Fibroblast of skin of left quadriceps (primary cell): Measurements from ENCODE around the gene PRR35.

Experiments used
- DNase-seq, 2 experiments: peaks; one replicate each; pipeline ENCODE4 v3.0.0-alpha.2; 2013; ENCODE audit warnings: low read depth in 2 of 2

Gene PRR35

DNA sequence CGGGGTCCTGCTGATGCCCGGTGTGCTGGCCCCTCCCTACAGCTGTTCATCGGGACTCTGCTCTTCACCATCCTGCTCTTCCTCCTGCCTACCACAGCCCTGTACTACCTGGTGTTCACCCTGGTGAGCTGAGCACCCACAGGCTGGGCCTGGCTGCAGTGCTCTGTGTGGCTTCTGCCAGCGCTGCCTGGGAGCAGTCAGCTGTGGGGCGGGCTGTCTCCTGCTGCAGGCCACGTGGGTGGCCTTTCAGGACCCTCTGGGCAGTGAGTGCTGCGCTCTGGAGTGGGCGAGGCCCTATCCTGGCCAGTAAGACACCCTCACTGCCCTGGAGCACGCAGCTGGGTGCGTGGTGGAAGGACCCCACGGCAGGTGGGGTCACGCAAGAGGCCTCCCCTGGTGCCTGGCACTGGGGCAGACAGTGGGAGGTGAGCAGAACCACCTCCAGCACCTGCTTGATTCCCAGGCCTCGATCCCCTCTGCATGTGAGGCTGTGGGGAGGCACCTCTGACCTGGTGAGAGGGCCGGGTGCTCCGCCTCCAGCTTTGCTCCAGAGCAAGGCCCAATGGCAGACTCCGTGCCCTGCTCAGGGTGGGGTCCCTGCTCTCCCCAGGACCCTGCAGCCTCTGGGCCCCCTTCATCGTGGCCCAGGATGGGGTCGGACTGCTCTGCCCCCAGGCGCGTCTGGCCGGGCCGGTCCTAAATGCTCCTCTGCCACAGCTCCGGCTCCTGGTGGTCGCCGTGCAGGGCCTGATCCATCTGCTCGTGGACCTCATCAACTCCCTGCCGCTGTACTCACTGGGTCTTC, 20.1 kb downstream of the PRR35 start:
- DNase-seq, result no peak

DNA sequence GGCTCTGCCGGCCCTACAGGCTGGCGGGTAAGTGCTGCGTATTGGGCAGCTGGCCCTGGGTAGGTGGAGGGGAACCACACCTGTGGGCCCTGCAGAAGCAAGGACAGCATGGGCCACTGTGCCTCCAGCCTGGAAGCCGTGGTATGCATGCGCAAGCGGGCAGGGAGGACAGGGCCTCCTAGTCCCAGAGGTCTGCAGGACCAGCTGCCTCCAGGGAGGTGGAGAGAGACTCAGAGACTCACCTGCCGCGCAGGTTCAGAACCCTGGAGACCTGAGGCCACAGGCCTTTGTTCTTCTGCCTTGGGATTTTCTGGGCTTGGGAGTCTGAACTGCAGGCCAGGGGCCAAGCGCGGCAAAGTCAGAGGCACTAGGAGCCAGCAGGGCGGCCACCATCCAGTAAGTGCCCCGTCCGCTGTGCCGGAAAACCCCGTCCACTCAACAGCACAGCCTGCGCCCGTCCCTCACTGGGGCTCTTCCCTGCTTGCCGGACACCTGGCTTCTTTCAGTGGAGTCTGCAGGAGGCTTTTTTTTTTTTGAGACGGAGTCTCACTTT, 20.8 kb downstream of the PRR35 start:
- no peak for DNase-seq

DNA sequence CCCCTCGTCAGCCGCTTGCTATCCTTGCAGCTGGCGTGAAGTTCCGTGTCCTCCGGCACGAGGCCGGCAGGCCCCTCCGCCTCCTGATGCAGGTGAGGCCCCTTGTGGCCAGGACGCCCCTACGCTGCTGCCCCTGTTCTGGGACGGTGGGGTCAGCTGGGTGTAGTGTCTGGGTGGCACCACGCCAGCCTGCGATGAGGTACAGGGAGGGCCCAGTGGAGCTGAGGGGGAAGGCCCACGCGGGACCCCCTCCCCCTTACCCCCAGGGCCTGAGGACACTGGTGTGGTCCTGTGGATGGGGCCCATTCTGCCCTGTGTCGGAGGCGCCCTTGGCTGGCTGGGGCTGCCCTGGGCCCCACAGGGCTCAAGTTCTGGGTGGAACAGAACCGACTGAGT, 22.0 kb downstream of the PRR35 start:
- no peak for DNase-seq

DNA sequence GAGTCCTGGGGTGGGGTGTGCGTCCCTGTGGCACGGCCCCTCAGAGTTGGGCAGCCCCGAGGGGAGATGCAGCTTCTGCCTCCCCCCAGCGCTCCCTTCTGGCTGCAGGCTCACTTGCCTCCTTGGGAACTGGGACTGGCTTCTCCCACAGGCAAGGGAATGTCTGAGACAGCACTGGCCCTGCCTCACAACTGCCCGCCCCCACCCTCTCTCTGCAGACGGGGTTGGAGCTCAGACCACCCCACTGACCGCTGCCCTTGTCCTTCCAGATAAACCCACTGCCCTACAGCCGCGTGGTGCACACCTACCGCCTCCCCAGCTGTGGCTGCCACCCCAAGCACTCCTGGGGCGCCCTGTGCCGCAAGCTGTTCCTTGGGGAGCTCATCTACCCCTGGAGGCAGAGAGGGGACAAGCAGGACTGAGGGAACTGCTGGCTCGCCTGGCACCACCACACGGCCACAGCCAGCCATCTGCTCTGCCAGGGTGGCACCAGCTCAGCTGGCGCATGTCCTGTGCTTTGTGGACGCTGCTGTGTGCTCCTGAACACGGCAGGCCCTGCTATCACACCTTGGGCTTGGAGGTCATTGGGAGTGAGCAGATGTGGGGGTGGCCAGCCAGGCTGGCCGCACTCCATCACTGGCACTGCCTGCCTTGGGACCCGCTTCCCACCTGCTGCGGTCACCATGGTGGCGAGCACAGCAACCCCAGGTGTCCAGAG, 22.6 kb downstream of the PRR35 start:
- DNase-seq, result no peak

DNA sequence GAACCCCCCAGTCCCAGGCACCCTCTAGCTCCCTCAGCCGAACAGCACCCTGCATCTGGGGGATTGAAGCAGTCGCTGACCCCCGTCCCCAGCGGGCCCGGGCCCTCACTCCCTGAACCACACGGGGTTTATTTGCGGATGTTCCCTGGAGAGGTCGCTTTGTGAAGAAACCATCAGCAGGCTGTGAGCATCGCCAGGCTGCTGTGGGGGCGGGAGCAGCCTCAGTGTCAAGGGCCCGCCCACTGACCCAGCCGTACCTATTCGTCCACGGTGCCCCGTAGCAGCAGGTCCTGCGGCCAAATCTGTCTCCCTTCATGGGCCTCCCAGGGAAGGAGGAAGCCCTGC, 23.2 kb downstream of the PRR35 start:
- no peak for DNase-seq

DNA sequence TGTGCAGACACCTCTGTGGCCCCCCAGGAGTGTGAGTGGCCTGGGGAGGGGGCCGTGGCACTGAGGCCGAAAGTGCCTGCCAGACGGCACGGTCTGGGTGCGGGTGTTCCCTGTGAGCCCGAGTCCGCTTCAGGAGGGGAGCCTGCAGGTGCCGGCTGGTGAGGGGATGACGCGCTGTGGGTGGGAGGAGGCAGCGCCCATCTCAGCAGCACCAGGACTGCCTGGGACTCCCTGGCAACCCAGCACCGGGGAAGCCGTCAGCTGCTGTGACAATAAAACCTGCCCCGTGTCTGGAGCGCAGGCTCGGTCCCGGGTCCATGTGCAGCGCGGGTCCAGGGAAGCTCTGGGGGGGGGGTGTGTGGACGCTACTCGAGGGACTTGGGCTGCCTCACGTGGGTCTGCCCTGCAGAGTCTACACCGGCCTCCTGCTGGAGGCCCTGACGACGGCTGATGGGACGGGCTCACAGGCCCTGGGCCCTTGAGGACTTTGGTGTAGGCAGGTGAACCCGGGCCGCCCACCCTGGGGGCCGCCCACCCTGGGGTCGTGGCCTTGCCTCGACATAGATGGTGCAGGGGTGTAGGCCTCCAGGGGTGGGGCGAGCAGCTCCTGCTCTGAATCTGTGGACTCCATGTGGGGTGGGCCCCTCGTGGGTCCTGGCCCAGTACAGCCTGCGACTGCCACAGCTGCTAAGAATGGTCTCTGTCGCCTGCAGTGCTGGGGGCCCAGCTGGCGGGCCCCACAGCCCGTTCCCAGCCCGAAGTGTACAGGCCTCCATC, 23.8 kb downstream of the PRR35 start:
- DNase-seq, result no peak

DNA sequence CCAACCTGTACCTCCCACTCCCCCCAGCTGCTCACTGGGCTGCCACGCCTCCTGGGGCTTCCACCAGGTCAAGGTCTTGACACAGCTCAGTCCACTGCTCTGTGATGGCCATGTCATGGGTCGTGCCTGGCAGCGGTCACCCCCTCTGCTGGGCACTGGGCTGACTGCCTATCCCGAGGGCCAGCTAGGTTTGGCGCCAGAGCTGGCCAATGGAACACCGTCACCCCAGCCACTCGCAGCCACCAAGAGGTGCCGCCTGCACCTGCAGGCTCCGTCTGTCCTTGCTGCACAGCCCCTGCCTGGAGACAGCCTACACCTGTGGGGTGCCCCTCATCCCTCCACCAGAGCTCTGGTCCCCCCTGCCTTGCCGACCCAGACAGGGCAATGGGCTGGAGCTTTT, 25.2 kb downstream of the PRR35 start:
- no peak for DNase-seq

DNA sequence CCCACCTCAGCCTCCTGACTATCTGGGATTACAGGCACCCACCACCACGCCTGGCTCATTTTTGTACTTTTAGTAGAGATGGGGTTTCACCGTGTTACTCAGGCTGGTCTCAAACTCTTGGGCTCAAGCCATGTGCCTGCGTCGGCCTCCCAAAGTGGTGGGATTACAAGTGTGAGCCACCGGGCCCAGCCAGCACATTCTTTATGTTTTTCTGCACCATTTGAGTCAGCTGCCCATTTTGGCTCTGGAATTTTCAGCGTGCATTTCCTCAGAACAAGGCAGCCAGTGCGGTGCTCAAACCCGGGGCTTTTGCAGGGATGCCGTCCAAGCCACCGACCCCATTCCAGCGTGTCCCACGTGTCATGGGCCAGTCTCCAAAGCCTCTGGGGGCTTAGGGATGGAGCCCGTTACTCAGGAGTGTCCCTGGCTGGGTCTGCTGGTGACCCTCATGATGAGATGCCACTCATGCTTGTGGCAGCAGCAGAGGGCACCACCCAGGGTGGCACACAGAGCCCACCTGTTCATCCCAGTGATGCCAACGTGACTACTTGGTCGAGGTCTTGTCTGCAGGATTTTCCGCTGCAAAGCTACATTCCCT, 26.0 kb downstream of the PRR35 start:
- DNase-seq, result no peak

DNA sequence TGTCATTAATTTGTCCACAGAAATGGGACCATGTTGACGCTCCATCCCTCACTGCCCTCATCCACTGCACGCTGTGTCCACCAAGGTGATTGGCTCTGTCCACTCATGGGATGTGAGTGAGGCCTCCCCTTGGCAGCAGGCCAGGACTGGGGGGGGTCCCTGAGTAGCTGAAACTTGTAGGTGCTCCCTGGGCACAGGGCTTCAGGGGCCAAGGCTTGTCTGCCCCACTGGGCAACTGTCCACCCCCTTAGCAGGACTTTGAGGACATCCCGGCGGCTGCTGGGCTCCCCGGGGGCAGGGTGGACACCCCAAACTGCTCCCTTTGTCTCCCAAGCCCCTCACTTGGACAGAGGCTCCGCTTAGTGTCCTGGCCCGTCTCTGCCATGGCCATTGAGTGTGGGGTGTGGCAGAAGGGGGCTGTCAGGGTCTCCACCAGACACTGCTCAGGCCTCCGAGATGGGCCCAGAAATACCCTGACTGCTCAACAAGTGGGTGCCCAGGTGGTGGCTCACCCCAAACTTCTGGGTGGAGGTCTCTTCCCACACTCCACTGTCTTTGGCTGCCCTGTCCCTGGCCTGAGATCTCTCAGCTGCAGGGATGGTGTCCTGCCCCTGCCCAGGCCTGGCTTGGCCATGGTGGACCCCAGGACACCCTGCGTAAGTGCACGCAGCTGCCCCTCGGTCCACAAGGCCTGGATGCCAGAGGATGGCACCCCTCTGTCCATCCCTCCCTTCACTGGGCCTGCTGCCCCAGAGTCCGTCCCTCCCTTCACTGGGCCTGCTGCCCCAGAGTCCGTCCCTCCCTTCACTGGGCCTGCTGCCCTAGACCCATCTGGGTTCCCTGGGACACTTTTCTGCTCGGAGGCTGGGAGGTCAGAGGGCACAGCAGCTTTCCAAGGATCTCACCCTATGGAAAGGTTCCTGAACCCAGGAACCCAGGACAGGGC, 26.7 kb downstream of the PRR35 start:
- DNase-seq, result no peak

DNA sequence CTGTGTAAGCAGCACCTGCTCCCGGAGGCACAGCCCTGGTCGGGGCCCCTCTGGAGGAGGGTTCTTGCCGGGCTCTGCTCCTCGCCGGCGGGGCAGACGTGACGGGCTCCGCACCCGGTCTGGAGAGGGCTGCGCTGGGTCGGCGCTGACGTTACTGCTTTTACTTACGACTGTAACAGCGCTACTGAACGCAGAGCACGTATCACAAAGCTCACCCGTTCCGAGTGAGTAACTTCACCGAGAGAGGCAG, 28.4 kb downstream of the PRR35 start:
- no peak for DNase-seq

DNA sequence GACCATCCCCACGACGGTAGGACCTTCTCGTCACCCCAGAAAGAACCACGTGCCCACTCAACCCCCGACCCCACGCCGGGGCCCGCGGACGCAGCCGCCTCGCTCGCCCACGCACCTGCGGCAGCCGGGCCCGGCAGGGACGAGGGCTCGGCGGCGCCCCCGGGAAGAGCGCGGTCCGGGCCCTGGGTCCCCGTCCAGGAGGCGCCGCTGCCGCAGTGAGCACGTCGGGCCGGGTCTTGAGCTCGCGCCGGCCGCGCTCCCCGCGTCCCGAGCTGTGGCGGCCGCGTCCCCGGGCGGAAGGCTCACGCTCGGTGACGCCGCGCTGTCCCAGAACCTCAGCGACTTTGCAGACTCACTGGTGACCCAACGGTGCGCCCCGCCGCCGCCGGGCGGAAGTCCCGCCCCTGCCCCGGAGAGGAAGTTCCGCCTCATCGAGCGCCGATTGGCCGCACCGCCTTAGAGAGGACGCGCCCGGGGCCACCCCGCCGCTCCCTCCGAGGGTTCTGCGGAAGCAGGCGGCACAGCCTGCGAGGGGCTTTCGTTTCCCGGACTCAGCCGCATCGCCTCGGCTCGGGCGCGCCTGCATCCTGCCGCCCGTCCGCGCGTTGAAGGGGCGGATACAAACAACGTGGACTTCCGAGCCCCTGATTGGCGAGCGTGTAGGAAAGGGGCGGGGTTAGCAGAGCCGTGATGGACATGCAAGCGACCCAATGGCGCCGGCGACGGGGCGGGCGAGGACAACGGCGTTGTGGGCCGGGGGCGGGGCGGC, 28.9 kb downstream of the PRR35 start:
- DNase-seq, result peak; percentile 89 to 90

DNA sequence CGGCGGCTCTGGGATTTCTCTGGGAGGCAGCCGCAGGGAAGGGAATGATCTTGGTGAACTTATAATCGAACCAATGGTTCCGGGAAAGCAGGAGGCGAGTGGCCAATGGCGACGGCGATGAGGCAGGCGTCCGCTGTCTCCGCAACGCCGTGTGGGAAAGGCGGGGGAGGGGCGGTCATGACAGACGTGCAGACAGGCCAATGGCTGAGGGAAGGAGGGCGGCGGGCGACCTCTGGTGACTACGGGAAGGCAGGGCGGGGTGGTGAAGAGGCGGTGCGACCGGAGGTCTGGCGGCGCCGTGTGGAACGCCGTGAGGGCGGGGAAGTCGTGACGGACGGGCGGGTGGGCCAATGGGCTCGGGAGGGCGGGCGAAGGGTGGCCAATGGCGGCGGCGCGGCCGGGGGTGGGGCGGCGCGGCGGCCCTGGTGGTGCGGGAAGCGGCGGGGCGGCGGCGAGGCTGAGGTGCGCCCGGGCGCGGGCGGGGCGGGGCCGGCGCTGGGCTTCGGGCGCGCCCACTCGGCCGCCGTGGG, 29.5 kb downstream of the PRR35 start, which contains the start of gene RAB40C:
Gene RAB40C, plus strand, starts transcription at position 409 of the 530 bp plus-strand sequence. CDS start 226 bp downstream, outside the sequence.
- peak; percentile 94 for DNase-seq

DNA sequence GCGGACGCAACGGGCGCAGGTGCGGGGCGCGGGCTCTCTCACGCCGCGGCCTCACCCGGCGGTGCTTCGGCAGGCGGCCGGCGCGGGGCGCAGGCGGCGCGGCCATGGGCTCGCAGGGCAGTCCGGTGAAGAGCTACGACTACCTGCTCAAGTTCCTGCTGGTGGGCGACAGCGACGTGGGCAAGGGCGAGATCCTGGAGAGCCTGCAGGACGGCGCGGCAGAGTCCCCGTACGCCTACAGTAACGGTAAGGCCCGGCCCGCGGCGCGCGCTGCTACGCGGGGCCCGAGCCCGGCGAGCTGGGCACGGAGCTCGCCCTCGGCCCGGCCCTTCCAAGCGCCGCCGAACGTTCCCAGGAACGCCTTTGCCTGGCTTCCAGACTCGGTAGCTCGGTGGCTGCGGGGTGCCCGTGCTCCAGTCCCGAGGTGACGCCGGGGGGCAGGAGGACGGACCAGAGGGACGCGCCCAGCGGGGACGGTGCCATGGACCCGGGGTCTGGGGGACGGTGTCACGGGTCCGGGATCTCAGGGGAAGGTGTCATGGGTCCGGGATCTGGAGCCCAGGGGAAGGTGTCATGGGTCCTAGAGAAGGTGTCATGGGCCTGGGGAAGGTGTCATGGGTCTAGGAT, 30.1 kb downstream of the PRR35 start:
- no peak for DNase-seq

DNA sequence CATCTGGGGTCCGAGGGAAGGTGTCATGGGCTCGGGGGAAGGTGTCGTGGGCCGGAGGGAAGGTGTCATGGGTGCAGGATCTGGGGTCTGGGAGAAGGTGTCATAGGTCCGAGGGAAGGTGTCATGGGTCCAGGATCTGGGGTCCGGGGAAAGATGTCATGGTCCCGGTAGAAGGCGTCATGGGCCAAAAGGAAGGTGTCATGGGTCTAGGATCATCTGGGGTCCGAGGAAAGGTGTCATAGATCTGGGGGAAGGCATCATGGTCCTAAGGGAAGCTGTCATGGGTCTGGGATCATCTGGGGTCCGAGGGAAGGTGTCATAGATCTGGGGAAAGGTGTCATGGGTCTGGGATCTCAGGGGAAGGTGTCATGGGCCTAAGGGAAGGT, 30.6 kb downstream of the PRR35 start:
- no peak for DNase-seq

DNA sequence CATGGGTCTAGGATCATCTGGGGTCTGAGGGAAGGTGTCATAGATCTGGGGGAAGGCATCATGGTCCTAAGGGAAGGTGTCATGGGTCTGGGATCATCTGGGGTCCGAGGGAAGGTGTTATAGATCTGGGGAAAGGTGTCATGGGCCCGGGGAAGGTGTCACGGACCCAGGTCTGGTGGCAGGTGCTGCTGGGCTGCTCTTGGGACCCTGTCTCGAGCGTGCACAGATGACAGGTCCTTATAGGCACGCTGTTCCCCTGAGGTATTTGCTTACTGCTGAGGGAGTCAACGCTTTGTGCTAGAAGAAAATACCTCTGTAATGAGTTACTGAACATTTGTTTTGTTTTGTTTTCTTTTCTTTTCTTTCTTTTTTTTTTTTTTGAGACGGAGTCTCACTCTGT, 31.0 kb downstream of the PRR35 start:
- DNase-seq, result no peak

DNA sequence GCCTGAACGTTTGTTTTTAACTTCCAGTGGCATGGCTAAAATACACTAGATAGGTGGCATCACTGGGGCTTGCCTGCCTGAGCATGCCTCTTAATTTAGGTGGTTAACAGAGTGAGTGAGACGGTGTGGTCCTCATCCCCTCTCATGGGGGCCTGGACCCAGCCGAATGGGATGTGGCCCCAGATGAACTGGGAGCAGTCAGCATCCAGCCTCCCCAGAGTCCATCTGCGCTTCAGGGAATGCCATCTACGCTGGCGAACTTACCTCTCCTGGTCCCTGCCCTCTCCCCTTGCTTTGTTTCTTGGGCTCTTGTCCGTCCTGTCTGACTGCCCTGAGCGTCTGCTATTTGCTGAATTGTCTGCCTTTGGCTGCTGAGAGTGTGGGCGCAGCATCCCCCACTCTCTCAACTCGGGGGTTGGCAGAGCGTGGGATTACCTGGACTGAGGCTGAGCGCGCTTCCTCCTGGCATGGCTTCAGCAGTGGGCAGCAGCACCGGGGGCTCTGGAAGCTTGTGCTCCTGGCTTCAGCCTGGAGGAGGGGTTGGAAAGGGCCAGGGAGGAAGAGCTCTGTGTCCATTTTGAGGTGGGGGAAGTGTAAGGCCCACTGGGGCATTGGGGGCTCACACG, 31.8 kb downstream of the PRR35 start:
- DNase-seq, result no peak

DNA sequence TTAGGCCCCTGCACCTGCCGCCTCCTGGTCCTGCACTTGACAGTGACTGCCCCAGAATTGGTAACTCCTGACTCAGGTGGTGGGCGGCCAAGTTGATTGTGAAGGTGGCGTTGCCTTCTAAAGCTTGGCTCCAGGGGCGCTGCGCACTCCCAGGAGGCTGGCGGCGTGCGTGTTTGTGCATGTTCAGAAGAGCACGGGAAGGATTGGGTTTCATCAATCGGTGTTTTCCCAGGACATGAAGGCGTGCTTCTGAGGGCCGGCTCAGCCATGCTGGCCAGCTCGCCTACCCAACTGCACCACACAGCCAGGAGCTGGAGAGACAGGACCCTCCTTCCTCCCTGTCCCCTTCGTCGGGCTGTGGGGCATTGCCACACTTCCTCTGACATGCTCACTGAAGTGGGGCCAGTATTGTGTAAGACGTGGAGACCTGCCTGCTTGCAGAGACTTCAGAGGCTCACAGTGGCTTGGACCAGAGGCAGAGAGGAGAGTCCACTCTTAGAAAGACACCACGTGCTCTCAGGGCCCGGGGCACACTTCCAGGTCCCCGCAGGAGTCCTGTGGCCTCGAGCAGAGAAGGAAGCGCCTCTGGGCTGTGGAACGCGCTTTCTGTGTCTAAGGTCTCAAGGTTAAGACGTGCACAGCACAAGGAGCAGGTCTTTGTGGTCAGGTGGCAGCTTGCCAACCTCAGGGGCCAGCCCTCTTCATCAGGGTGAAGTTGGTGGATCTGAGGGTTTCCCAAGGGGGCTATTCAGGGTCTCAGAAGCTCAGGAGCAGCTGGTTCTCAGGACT, 32.5 kb downstream of the PRR35 start:
- DNase-seq, result no peak

DNA sequence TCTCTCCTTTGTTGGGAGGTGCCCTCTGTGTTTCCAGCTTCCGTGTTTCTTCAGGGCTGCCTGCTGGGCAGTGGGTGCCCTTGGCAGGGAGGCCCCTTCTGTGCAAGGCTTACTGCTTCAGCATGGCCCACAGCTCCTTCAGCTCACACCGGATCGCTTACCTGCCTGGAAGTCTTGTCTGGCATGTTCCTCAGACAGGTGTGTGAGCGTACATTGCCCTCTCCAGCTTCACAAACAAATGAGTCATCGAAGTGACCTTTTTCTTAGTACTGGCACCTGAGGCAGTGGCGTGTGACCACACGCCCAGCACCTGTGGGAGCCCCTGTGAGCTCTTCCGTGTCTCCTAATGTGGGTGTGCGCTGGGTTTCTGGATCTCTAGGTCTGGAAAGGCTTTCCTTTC, 33.2 kb downstream of the PRR35 start:
- no peak for DNase-seq
